Neural crest cell (in vitro differentiated cells): ENCODE results near the gene NUPR2. TPM values are rescaled to one million over a fixed set of nuclear protein-coding genes. Genes with fewer than 3 reads are reported as not detected.
"Not testable (repeated sequence)": the region's sequence is repeated elsewhere in the genome, so short reads cannot be mapped to it uniquely, and the experiment has no call there.

Experiments
- DNase-seq: peaks from one replicate; pipeline ENCODE4 v3.0.0; 2021; ENCODE audit warnings: low read depth, mixed read lengths, low spot score
- H3K27ac Mint-ChIP-seq: one replicate; pipeline ENCODE4 v1.8.0; 2021; ENCODE audit warnings: mild to moderate bottlenecking, mixed read lengths; ENCODE audit not compliant: unreplicated experiment
- H3K27me3 Mint-ChIP-seq: 2 replicates; pipeline ENCODE4 v1.8.0; 2021; ENCODE audit warnings: low read depth, mild to moderate bottlenecking, mixed read lengths
- H3K36me3 Mint-ChIP-seq: 2 replicates; pipeline ENCODE4 v1.8.0; 2021; ENCODE audit warnings: low read depth, mild to moderate bottlenecking, mixed read lengths
- H3K4me1 Mint-ChIP-seq: 2 replicates; pipeline ENCODE4 v1.8.0; 2021; ENCODE audit warnings: mixed read lengths
- H3K4me3 Mint-ChIP-seq: one replicate; pipeline ENCODE4 v1.8.0; 2021; ENCODE audit warnings: mild to moderate bottlenecking, mixed read lengths
- H3K9me3 Mint-ChIP-seq: 2 replicates; pipeline ENCODE4 v1.8.0; 2021; ENCODE audit warnings: mixed read lengths
- total RNA-seq: library from RNA; stranded (reverse); gene quantifications from 2 replicates; pipeline ENCODE4 v1.2.1, GENCODE V29; 2021
- TF ChIP-seq, protein P1 (sequence below): fragments of 200-600 bp; sonication (generic); conservative IDR thresholded peaks from 2 replicates; pipeline ENCODE4 v1.5.0; 2021; ENCODE audit warnings: antibody characterized with exemption, mild to moderate bottlenecking

The NUPR2 gene
- total RNA-seq, 1 donor from 2014 or later: not detected

DNA sequence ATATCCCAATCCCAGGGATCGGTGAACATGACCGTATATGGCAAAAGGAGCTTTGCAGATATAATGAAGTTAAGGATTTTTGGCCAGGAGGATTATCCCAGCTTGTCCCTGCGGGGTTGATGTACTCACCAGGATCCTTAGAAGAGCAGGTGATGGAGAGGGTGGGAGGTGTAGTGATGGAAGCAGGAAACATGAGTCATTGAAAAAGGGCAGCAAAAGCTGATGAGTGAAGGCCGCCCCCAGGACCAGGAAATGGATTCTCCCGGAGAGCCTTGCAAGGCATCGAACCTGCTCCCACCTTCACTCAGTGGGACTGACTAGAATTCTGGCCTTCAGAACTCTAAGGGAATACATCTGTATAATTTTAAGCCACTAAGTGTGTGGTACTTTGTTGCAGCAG lies 5.2 kb upstream of the NUPR2 start:
- Mint-ChIP-seq H3K27ac (no peak overlapping the region), H3K9me3 (peaks cover 10% of the 10 kb centered on the region), H3K27me3 (no peaks in the 10 kb centered on the region), H3K36me3 (peaks cover 3% of the 10 kb centered on the region), H3K4me3 (no peak overlapping the region), H3K4me1 (no peaks in the 10 kb centered on the region)
- no peak for DNase-seq
- TF ChIP-seq, protein P1, sequence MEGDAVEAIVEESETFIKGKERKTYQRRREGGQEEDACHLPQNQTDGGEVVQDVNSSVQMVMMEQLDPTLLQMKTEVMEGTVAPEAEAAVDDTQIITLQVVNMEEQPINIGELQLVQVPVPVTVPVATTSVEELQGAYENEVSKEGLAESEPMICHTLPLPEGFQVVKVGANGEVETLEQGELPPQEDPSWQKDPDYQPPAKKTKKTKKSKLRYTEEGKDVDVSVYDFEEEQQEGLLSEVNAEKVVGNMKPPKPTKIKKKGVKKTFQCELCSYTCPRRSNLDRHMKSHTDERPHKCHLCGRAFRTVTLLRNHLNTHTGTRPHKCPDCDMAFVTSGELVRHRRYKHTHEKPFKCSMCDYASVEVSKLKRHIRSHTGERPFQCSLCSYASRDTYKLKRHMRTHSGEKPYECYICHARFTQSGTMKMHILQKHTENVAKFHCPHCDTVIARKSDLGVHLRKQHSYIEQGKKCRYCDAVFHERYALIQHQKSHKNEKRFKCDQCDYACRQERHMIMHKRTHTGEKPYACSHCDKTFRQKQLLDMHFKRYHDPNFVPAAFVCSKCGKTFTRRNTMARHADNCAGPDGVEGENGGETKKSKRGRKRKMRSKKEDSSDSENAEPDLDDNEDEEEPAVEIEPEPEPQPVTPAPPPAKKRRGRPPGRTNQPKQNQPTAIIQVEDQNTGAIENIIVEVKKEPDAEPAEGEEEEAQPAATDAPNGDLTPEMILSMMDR: no peak

DNA sequence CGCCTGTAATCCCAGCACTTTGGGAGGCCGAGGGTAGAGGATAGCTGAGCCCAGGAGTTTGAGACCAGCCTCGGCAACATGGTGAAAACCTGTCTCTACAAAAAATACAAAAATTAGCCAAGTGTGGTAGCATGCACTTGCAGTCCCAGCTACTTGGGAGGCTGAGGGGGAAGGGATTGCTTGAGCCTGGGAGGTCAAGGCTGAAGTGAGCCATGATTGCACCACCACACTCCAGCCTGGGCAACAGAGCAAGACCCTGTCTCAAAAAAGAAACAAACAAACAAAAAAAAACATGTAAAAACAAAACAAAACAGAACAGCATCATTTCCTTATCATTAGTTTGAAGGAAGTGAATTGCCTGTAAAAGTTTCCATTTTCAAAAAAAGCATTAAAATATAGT lies 4.0 kb downstream of the NUPR2 start:
- not testable (repeated sequence) for DNase-seq, H3K27ac Mint-ChIP-seq, H3K4me3 Mint-ChIP-seq, H3K36me3 Mint-ChIP-seq, H3K4me1 Mint-ChIP-seq, H3K9me3 Mint-ChIP-seq
- H3K27me3 Mint-ChIP-seq: peaks cover 14% of the 10 kb centered on the region

DNA sequence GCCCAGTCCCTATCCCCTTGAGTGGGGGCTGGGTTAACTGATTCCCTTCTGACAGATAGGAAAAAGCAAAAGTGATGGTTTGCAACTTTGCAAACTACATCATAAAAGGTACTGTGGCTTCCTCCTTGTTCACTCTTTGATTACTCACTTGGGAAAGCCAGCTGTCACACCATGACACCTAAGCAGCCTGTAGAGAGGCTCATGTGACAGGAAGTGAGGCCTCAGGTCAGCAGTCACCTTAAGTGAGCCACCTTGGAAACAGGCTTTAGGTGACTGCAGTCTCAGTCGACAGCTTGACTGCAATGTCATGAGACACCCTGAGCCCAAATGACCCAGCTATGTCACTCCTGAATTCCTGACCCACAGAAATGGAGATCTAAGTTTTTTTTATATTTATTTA lies 5.6 kb downstream of the NUPR2 start:
- TF ChIP-seq, protein P1: no peak
- Mint-ChIP-seq H3K36me3 (peaks cover 12% of the 10 kb centered on the region), H3K9me3 (peaks cover 5% of the 10 kb centered on the region), H3K27ac (no peak overlapping the region), H3K27me3 (peaks cover 21% of the 10 kb centered on the region), H3K4me3 (no peak overlapping the region), H3K4me1 (peaks cover 14% of the 10 kb centered on the region)
- no peak for DNase-seq

DNA sequence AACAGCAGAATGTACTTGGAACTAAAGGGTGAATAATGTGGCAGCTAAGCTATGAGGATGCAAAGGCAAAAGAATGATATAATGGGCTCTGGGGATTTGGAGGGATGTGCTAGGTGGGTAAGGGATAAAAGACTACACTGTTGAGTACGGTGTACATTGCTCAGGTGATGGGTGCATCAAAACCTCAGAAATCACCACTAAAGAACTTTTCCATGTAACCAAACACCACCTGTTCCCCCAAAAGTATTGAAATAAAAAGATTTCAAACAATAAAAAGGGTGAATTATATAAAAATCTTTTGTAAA lies 8.3 kb downstream of the NUPR2 start:
- Mint-ChIP-seq H3K36me3 (peaks cover 16% of the 10 kb centered on the region), H3K4me1 (peaks cover 20% of the 10 kb centered on the region), H3K27ac (no peak overlapping the region), H3K9me3 (peaks cover 3% of the 10 kb centered on the region), H3K4me3 (peak overlapping the region; percentile 47), H3K27me3 (peaks cover 21% of the 10 kb centered on the region)
- no peak for DNase-seq
- TF ChIP-seq, protein P1: no peak

DNA sequence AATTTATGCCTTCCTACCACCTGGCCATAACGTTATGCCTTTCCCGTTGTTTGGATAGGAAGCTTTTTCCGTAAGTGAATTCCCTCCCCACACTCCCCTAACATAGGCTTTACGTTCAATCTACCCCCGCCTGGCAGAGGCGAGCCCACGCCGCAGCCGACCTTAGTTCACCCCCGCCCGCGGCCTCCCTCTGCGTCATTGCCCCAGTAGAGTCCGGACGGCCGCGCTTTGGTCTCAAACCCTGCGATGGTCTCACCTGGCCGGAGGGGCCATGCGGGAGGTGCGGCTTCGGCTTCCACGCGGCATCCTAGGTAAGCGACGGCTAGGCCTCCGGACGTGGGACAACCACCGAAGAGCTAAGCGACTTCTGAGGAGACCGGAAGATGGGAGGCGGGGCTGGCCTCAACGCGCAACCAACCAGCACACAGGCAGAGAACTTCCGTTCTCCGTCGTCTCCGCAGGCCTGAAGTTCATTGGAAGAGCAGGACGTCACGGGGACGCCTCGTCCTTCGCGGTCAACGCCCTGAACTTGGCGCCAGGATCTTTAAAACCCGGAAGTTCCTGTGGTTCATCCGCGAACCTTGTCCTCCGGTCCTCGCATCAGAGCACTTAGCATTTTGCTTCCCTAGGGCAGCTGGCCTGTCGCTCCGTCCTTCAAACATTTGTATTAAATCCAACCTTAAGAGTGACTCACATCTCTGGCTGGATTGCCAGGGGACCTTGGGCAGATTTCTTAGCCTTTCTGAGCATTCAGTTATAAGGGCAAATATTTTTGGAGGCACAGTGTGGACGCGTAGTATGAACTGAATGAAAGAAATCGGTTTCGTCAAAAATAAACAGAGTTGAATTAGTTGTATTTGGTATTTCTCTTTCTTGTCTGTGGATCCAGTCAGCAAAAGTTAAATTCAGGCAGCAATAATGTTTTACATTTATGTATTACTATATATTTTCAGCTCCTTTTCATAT lies 9.8 kb downstream of the NUPR2 start, which contains the start of gene CHCHD2:
CHCHD2 (minus strand) TSS at position 369 of the 966 bp plus-strand sequence; CDS start at position 306, 63 bp downstream.
- peaks cover 21% of the 10 kb centered on the region for H3K27me3 Mint-ChIP-seq
- TF ChIP-seq, protein P1: no peak
- H3K9me3 Mint-ChIP-seq: peaks cover 3% of the 10 kb centered on the region
- peak; percentile 74 for DNase-seq
- H3K4me1 Mint-ChIP-seq: peaks cover 20% of the 10 kb centered on the region
- H3K4me3 Mint-ChIP-seq: peak within 1 kb of the TSS; percentile 97
- H3K27ac Mint-ChIP-seq: peak within 1 kb of the TSS; percentile 96
- peaks cover 21% of the 10 kb centered on the region for H3K36me3 Mint-ChIP-seq

DNA sequence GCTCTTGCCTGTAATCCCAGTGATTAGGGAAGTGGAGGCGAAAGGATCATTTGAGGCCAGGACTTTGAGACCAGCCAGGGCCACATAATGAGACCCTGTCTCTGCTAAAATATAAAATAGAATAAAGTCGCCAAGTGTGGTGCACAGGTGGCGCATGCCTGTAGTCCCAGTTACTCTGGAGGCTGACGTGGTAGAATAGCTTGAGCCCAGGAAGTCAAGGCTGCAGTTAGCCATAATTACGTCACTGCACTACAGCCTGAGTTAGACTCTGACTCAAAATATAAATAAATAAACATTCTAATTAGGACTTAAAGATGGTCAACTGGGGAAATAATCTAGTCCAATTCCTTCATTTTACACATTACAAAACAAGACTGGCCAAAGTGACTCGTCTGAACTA lies 10.7 kb downstream of the NUPR2 start:
- TF ChIP-seq, protein P1: no peak
- H3K27ac Mint-ChIP-seq: peak overlapping the region; percentile 96
- H3K9me3 Mint-ChIP-seq: peaks cover 3% of the 10 kb centered on the region
- H3K27me3 Mint-ChIP-seq: peaks cover 21% of the 10 kb centered on the region
- H3K4me1 Mint-ChIP-seq: peaks cover 20% of the 10 kb centered on the region
- no peak for DNase-seq
- H3K36me3 Mint-ChIP-seq: peaks cover 21% of the 10 kb centered on the region
- peak overlapping the region; percentile 97 for H3K4me3 Mint-ChIP-seq

DNA sequence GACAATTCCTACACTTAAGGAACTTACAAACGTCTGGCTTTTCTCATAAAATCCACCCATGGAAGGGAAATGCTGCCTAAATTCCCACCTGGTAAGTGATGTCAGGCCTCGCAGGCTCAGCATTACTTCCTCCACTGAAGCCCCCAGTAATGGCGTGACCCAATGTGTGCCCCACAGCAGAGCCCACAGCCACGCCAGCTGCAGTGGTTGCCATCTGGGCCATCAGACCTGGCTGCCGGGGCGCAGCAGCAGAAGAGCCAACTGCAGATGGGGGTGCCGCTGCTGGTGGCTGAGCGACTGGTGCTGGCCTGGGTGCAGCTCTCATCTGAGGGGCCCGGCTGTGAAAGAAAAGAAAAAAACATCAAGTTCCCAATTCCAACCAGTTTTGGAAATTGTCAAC lies 12.1 kb downstream of the NUPR2 start:
- H3K36me3 Mint-ChIP-seq: peaks cover 21% of the 10 kb centered on the region
- not testable (repeated sequence) for H3K27ac Mint-ChIP-seq, H3K4me3 Mint-ChIP-seq

More for the DNA sequence above, 12.1 kb downstream of the NUPR2 start:
- H3K27me3 Mint-ChIP-seq: peaks cover 15% of the 10 kb centered on the region
- not testable (repeated sequence) for DNase-seq, H3K9me3 Mint-ChIP-seq
- H3K4me1 Mint-ChIP-seq: peaks cover 20% of the 10 kb centered on the region
